Fibroblast of lung (primary cell): Measurements from ENCODE around the gene C5AR1. TPM values are rescaled to one million over a fixed set of nuclear protein-coding genes. Genes with fewer than 3 reads are reported as not detected.

ENCODE experiments used
- DNase-seq, 2 donors: peaks; one replicate each; pipeline versions ENCODE4 v3.0.0 to v3.0.0-alpha.2; 2010; ENCODE audit warnings: low read depth in 2 of 2
- H2AFZ ChIP-seq: 2 replicates; pipeline ENCODE4 v1.5.1; 2012; ENCODE audit warnings: low read length, control low read depth, inconsistent platforms
- H3K27ac ChIP-seq: 2 replicates; pipeline ENCODE4 v1.5.1; 2011; ENCODE audit warnings: low read length, control low read depth; ENCODE audit not compliant: insufficient read depth
- H3K27me3 ChIP-seq: 2 replicates; pipeline ENCODE4 v1.5.1; 2011; ENCODE audit warnings: mild to moderate bottlenecking, low read length; ENCODE audit not compliant: control insufficient read depth, insufficient read depth
- H3K36me3 ChIP-seq: 2 replicates; pipeline ENCODE4 v1.5.1; 2011; ENCODE audit warnings: low read length; ENCODE audit not compliant: control insufficient read depth, insufficient read depth
- H3K4me1 ChIP-seq: 2 replicates; pipeline ENCODE4 v1.5.1; 2011; ENCODE audit warnings: low read length; ENCODE audit not compliant: control insufficient read depth, insufficient read depth; ENCODE audit errors: extremely low read depth
- H3K4me2 ChIP-seq: 2 replicates; pipeline ENCODE4 v1.5.1; 2011; ENCODE audit warnings: low read length, control low read depth; ENCODE audit not compliant: insufficient read depth; ENCODE audit errors: extremely low read depth
- H3K4me3 ChIP-seq, 4 experiments: fragments of 200-600 bp in 1 of 4; sonication (generic) in 1 of 4; replicated peaks in 1 of 4; 2 replicates each; pipeline ENCODE4 v1.5.1; 2011 to 2016; ENCODE audit warnings: low read length in 4 of 4, low read depth in 3 of 4, mild to moderate bottlenecking in 3 of 4, control low read depth in 2 of 4, inconsistent platforms in 1 of 4, mixed read lengths in 1 of 4; ENCODE audit not compliant: insufficient read depth in 1 of 4; ENCODE audit errors: control extremely low read depth in 1 of 4
- H3K79me2 ChIP-seq: 2 replicates; pipeline ENCODE4 v1.5.1; 2012; ENCODE audit warnings: mild to moderate bottlenecking, low read length, inconsistent platforms; ENCODE audit not compliant: control insufficient read depth, insufficient read depth
- H3K9ac ChIP-seq: 2 replicates; pipeline ENCODE4 v1.5.1; 2011; ENCODE audit warnings: mild to moderate bottlenecking, low read length, control low read depth; ENCODE audit not compliant: insufficient read depth
- H3K9me3 ChIP-seq: 2 replicates; pipeline ENCODE4 v1.5.1; 2012; ENCODE audit warnings: low read depth, low read length; ENCODE audit not compliant: control insufficient read depth, insufficient read depth
- H4K20me1 ChIP-seq: 2 replicates; pipeline ENCODE4 v1.5.1; 2011; ENCODE audit warnings: low read length; ENCODE audit not compliant: control insufficient read depth, insufficient read depth; ENCODE audit errors: extremely low read depth
- EZH2 ChIP-seq: IDR thresholded peaks from 2 replicates; pipeline ENCODE4 v1.5.1; 2012; ENCODE audit warnings: low read length, control low read depth, mild to moderate bottlenecking; ENCODE audit errors: missing control alignments
- polyA plus RNA-seq, 2 donors: library from polyadenylated mRNA; depleted of rRNA in 1 of 2; stranded (reverse) in 1 of 2; unstranded in 1 of 2; fragments of >200 nt; gene quantifications; 2 replicates each; pipeline ENCODE4 v1.2.1, GENCODE V29; 2011 to 2012; ENCODE audit warnings: missing spikeins in 1 of 2
- total RNA-seq: library from RNA; depleted of rRNA; stranded (reverse); fragments of >200 nt; gene quantifications from 2 replicates; pipeline ENCODE4 v1.2.1, GENCODE V29; 2014
- TF ChIP-seq, protein P1 (sequence below), 2 donors: IDR thresholded peaks in 1 of 2; conservative IDR thresholded peaks in 1 of 2; 1 replicate in 1 of 2; 2 replicates in 1 of 2; pipeline ENCODE4 v1.5.1; 2011 to 2012; ENCODE audit warnings: low read length in 2 of 2, control low read depth in 1 of 2, inconsistent platforms in 1 of 2, low read depth in 1 of 2, mild to moderate bottlenecking in 1 of 2

C5AR1 gene
- total and polyA plus RNA-seq, 2 donors (not counting 1 experiment from before 2014, with no cell fraction given) = 0.33 to 0.81 TPM

DNA sequence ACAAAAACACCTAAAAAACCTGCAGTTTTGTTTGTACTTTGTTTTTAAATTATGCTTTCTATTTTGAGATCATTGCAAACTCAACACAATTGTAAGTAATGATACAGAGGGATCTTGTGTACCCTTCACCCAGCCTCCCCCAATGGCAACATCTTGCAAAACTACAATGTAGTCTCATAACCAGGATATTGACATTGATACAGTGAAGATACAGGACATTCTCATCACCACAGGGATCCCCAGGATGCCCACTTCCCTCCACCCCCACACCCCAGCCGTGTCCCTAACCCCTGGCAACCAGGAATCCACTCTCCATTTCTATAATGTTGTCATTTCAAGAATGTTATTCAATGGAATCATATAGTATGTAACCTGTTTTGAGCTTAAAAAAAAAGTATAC is 12.0 kb downstream of the C5AR1 start:
- no peak overlapping the region for H2AFZ ChIP-seq
- no peak overlapping the region for H3K27ac ChIP-seq
- H3K4me2 ChIP-seq = no peak overlapping the region
- no peaks in the 10 kb centered on the region for H3K79me2 ChIP-seq
- TF ChIP-seq, protein P1, sequence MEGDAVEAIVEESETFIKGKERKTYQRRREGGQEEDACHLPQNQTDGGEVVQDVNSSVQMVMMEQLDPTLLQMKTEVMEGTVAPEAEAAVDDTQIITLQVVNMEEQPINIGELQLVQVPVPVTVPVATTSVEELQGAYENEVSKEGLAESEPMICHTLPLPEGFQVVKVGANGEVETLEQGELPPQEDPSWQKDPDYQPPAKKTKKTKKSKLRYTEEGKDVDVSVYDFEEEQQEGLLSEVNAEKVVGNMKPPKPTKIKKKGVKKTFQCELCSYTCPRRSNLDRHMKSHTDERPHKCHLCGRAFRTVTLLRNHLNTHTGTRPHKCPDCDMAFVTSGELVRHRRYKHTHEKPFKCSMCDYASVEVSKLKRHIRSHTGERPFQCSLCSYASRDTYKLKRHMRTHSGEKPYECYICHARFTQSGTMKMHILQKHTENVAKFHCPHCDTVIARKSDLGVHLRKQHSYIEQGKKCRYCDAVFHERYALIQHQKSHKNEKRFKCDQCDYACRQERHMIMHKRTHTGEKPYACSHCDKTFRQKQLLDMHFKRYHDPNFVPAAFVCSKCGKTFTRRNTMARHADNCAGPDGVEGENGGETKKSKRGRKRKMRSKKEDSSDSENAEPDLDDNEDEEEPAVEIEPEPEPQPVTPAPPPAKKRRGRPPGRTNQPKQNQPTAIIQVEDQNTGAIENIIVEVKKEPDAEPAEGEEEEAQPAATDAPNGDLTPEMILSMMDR (conservative IDR thresholded peaks at IDR 0.05 in 1 of 2, IDR thresholded peaks at IDR 0.05 in 1 of 2; ENCODE audit: low read depth in 1 of 2, low read length in 2 of 2) = no peak
- no peak for TF ChIP-seq EZH2
- H3K4me3 ChIP-seq = no peak overlapping the region
- H3K4me1 ChIP-seq = no peaks in the 10 kb centered on the region
- peaks cover 11% of the 10 kb centered on the region for H3K27me3 ChIP-seq
- no peak for DNase-seq
- H3K9me3 ChIP-seq = no peaks in the 10 kb centered on the region
- no peak overlapping the region for H3K9ac ChIP-seq
- no peaks in the 10 kb centered on the region for H4K20me1 ChIP-seq
- no peaks in the 10 kb centered on the region for H3K36me3 ChIP-seq

DNA sequence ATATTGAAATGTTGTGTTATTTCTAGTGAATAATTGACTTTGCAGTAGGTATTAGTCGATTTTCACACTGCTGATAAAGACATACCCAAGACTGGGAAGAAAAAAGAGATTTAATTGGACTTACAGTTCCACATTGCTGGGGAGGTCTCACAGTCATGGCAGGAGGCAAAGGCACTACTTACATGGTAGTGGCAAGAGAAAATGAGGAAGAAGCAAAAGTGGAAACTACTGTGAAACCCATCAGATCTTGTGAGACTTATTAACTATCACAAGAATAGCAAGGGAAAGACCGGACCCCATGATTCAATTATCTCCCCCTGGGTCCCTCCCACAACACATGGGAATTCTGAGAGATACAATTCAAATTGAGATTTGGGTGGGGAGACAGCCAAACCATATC is 12.4 kb downstream of the C5AR1 start:
- Histone ChIP-seq H3K36me3 (no peaks in the 10 kb centered on the region), H2AFZ (no peak overlapping the region), H3K9ac (no peak overlapping the region), H4K20me1 (no peaks in the 10 kb centered on the region), H3K27ac (no peak overlapping the region), H3K4me2 (no peak overlapping the region), H3K4me1 (no peaks in the 10 kb centered on the region), H3K27me3 (peaks cover 11% of the 10 kb centered on the region), H3K4me3 (no peak overlapping the region), H3K79me2 (no peaks in the 10 kb centered on the region), H3K9me3 (no peaks in the 10 kb centered on the region)
- DNase-seq = no peak
- TF ChIP-seq, protein P1 (conservative IDR thresholded peaks at IDR 0.05 in 1 of 2, IDR thresholded peaks at IDR 0.05 in 1 of 2; ENCODE audit: low read depth in 1 of 2, low read length in 2 of 2) = no peak
- no peak for TF ChIP-seq EZH2

DNA sequence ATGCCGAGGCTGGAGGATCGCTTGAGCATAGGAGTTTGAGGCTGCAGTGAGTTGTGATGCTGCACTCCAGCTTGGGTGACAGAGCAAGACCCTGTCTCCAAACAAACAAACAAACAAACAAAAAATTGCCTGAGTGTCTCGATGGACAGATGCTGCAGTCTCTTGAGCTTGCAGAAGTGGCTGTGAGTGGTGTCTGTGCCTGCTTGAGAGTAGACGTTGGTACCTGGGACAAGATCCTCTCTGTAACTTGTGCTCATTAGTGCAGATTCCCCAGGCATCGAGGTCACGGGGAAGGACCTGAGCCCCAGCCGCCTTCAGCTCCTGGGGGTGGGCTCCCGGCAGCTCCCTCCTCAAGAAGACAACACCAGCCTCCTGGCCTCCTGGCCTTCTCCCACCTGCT is 13.7 kb downstream of the C5AR1 start:
- TF ChIP-seq, protein P1 (conservative IDR thresholded peaks at IDR 0.05 in 1 of 2, IDR thresholded peaks at IDR 0.05 in 1 of 2; ENCODE audit: low read depth in 1 of 2, low read length in 2 of 2) = no peak
- no peak for TF ChIP-seq EZH2

More for the DNA sequence above, 13.7 kb downstream of the C5AR1 start:
- H3K9ac ChIP-seq = no peak overlapping the region
- H3K27ac ChIP-seq = no peak overlapping the region
- no peak overlapping the region for H3K4me2 ChIP-seq
- H4K20me1 ChIP-seq = no peaks in the 10 kb centered on the region
- H3K27me3 ChIP-seq = peaks cover 11% of the 10 kb centered on the region
- no peak overlapping the region for H3K4me3 ChIP-seq
- H3K79me2 ChIP-seq = no peaks in the 10 kb centered on the region
- no peaks in the 10 kb centered on the region for H3K36me3 ChIP-seq
- DNase-seq = no peak
- H3K4me1 ChIP-seq = no peaks in the 10 kb centered on the region
- no peaks in the 10 kb centered on the region for H3K9me3 ChIP-seq
- no peak overlapping the region for H2AFZ ChIP-seq
